ENCODE measurements around the gene TSEN54. TPM values are rescaled to one million over a fixed set of nuclear protein-coding genes. Genes with fewer than 3 reads are reported as not detected.

TSEN54 gene
- total RNA-seq, 6 experiments from 2014 or later: 8.5 to 13.6 (median 10.2) TPM

- no peak for TF ChIP-seq POLR2A (IDR thresholded peaks at IDR 0.05)
- TF ChIP-seq, protein P1, sequence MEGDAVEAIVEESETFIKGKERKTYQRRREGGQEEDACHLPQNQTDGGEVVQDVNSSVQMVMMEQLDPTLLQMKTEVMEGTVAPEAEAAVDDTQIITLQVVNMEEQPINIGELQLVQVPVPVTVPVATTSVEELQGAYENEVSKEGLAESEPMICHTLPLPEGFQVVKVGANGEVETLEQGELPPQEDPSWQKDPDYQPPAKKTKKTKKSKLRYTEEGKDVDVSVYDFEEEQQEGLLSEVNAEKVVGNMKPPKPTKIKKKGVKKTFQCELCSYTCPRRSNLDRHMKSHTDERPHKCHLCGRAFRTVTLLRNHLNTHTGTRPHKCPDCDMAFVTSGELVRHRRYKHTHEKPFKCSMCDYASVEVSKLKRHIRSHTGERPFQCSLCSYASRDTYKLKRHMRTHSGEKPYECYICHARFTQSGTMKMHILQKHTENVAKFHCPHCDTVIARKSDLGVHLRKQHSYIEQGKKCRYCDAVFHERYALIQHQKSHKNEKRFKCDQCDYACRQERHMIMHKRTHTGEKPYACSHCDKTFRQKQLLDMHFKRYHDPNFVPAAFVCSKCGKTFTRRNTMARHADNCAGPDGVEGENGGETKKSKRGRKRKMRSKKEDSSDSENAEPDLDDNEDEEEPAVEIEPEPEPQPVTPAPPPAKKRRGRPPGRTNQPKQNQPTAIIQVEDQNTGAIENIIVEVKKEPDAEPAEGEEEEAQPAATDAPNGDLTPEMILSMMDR (IDR thresholded peaks at IDR 0.05): no peak
- ATAC-seq (peak; percentile 17 to 58 (median 38)), DNase-seq (peak; percentile 56 to 68 (median 65))
- Histone ChIP-seq H3K27ac (peak overlapping the region in 1 of 3 donors; percentile 51), H3K9me3 (no peaks in the 10 kb centered on the region), H3K4me3 (no peak overlapping the region), H3K36me3 (no peaks in the 10 kb centered on the region), H3K4me1 (peaks cover 0 to 28% (median 7%) of the 10 kb centered on the region in 4 donors), H3K27me3 (no peaks in the 10 kb centered on the region)
- 85% methylated on average over 4 of the region's 19 CpGs for WGBS (ENCODE audit: insufficient coverage, low coverage, low lambda C conversion rate, missing lambda C conversion rate)
- intact Hi-C loops (cut with DNase I): loop anchor here in 1 of 2 donors (10.0 kb wide), 1 partner anchor 75 kb away; no protein-coding TSS in a partner anchor
Measured at GRCh38 chr17:75509528-75510258, 6.6 kb upstream of the TSEN54 start.

DNA sequence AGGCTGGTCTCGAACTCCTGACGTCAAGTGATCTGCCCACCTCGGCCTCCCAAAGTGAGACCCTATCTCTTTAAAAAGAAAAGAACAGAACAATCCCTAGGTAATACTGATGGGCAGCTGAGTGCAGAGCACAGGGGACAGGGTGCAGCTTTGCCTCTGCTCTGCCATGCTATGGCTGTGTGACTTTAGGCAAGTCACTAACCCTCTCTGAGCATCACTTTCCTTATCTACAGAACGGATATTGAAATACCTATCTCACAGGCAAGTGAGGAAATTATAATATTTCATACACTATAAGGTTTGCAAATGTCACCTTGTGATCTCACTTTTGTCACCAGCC, 5.1 kb upstream of the TSEN54 start:
- no peak for DNase-seq
- Histone ChIP-seq H3K9me3 (no peaks in the 10 kb centered on the region), H3K4me3 (no peak overlapping the region), H3K4me1 (peaks cover 0 to 28% (median 7%) of the 10 kb centered on the region in 4 donors), H3K36me3 (no peaks in the 10 kb centered on the region), H3K27me3 (no peaks in the 10 kb centered on the region), H3K27ac (peak overlapping the region in 1 of 3 donors; percentile 3)
- ATAC-seq: no peak
- no peak for TF ChIP-seq POLR2A (IDR thresholded peaks at IDR 0.05)
- TF ChIP-seq, protein P1 (IDR thresholded peaks at IDR 0.05): no peak
- 63% methylated on average over 3 of the region's 4 CpGs for WGBS (ENCODE audit: insufficient coverage, low coverage, low lambda C conversion rate, missing lambda C conversion rate)
- intact Hi-C loops (cut with DNase I): no loop called here

- Histone ChIP-seq H3K36me3 (no peaks in the 10 kb centered on the region), H3K27me3 (no peaks in the 10 kb centered on the region), H3K4me3 (peak overlapping the region; percentile 10 to 87 (median 11)), H3K9me3 (no peaks in the 10 kb centered on the region), H3K27ac (peak overlapping the region; percentile 3 to 39 (median 21)), H3K4me1 (peaks cover 0 to 28% (median 7%) of the 10 kb centered on the region in 4 donors)
- ATAC-seq: peak in 3 of 4 donors; percentile 1 to 33 (median 30)
- intact Hi-C loops (cut with DNase I): no loop called here
- WGBS (ENCODE audit: insufficient coverage, low coverage, low lambda C conversion rate, missing lambda C conversion rate): 43% methylated on average over 7 of the region's 13 CpGs
- DNase-seq: peak; percentile 72 to 88 (median 87)
- no peak for TF ChIP-seq POLR2A (IDR thresholded peaks at IDR 0.05)
Measured at GRCh38 chr17:75511610-75512575, 4.4 kb upstream of the TSEN54 start.

DNA sequence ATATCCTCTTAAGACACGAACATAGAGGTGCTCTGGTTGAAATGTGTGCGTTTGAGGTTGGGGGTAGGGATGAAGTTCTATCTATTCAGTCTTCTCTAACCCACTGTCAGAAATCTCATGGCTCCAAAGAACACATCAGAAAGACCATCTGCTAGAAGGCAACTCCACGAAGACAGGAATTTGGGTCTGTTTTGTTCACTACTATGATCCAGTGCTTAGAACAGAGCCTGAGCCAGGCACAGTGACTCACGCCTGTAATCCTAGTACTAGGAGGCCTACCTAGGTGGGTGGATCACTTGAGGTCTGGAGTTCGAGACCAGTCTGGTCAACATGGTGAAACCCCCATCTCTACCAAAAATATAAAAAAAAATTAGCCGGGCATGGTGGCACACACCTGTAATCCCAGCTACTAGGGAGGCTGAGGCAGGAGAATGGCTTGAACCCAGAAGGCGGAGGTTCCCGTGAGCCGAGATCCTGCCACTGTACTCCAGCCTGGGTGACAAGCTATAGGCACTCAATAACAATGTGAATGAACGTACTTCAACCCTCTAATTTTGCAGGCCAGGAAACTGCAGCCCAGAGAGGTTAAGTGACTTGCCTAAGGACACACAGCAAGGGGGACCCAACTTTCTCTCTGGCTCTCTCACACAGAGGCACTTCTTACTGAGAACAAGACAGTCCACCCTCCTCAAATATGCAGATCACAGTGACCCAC, 3.2 kb upstream of the TSEN54 start:
- Histone ChIP-seq H3K4me3 (peak overlapping the region in 2 of 3 donors; percentile 10 to 87), H3K9me3 (no peaks in the 10 kb centered on the region), H3K4me1 (peaks cover 0 to 28% (median 9%) of the 10 kb centered on the region in 4 donors), H3K36me3 (no peaks in the 10 kb centered on the region), H3K27ac (peak overlapping the region in 1 of 3 donors; percentile 39), H3K27me3 (no peaks in the 10 kb centered on the region)
- WGBS (ENCODE audit: insufficient coverage, low coverage, low lambda C conversion rate, missing lambda C conversion rate): 8% methylated on average over 5 of the region's 10 CpGs
- intact Hi-C loops (cut with DNase I): no loop called here
- TF ChIP-seq POLR2A (IDR thresholded peaks at IDR 0.05): no peak
- TF ChIP-seq, protein P1 (IDR thresholded peaks at IDR 0.05): no peak
- ATAC-seq (no peak), DNase-seq (no peak)
